AG04449 (cell line): ENCODE results near the gene ROBO1.

Experiments
- CTCF ChIA-PET: fragments of 350-600 bp; formaldehyde crosslinking; extraction: SDS; loops from one replicate; lab custom pipeline; 2021; ENCODE audit warnings: antibody characterized with exemption; lab: Yijun Ruan, JAX
- POLR2A ChIA-PET: fragments of 400-600, 350-600 bp; formaldehyde crosslinking; extraction: SDS; loops from one replicate; lab custom pipeline; 2020; ENCODE audit warnings: antibody characterized with exemption, inconsistent platforms; lab: Yijun Ruan, JAX
- DNase-seq: peaks from one replicate; pipeline ENCODE4 v3.0.0-alpha.2; 2010; ENCODE audit warnings: low read depth, low spot score
- H3K4me3 ChIP-seq: 2 replicates; pipeline ENCODE4 v1.5.1; 2011; ENCODE audit warnings: low read depth, mild to moderate bottlenecking, control low read depth, low read length
- TF ChIP-seq, protein P1 (sequence below): IDR thresholded peaks from one replicate; pipeline ENCODE4 v1.5.1; 2011; ENCODE audit warnings: mild to moderate bottlenecking, moderate library complexity, low read length, control low read depth, inconsistent platforms; ENCODE audit not compliant: insufficient read depth; ENCODE audit errors: missing control alignments

The ROBO1 gene

DNA sequence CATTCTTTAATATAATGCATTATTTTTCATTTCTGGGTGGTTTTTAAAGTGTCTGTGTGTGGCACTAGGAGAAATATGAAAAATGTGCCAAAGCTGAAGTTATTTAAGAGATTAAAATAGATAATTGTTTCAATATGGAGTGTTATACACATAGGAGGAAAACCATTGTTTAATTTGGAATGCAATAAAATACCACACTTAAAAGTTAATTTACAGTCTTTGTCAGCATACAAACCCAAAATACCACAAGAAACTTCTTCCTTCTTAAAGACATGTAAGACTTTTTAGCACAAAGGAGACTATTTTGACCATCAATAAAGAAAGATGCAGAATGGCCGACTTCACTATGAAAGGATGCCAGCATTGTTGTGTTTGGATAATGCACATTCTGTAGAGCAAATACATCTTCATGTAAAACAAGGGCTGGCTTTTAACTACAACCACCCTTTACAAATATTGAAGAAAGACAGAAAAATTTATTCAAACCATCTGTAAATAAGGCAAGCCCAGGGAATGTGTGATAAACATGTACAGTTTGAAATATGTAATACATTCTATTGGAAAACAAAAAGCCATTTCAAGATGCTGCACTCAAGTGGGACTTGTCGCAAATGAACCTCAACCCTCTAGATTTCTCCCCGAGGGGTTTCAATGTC, 1146.6 kb downstream of the ROBO1 start:
- DNase-seq, result no peak
- POLR2A ChIA-PET, result no interaction called here
- CTCF ChIA-PET, result no interaction called here
- no peak overlapping the region for H3K4me3 ChIP-seq
- TF ChIP-seq, protein P1, sequence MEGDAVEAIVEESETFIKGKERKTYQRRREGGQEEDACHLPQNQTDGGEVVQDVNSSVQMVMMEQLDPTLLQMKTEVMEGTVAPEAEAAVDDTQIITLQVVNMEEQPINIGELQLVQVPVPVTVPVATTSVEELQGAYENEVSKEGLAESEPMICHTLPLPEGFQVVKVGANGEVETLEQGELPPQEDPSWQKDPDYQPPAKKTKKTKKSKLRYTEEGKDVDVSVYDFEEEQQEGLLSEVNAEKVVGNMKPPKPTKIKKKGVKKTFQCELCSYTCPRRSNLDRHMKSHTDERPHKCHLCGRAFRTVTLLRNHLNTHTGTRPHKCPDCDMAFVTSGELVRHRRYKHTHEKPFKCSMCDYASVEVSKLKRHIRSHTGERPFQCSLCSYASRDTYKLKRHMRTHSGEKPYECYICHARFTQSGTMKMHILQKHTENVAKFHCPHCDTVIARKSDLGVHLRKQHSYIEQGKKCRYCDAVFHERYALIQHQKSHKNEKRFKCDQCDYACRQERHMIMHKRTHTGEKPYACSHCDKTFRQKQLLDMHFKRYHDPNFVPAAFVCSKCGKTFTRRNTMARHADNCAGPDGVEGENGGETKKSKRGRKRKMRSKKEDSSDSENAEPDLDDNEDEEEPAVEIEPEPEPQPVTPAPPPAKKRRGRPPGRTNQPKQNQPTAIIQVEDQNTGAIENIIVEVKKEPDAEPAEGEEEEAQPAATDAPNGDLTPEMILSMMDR, result no peak

DNA sequence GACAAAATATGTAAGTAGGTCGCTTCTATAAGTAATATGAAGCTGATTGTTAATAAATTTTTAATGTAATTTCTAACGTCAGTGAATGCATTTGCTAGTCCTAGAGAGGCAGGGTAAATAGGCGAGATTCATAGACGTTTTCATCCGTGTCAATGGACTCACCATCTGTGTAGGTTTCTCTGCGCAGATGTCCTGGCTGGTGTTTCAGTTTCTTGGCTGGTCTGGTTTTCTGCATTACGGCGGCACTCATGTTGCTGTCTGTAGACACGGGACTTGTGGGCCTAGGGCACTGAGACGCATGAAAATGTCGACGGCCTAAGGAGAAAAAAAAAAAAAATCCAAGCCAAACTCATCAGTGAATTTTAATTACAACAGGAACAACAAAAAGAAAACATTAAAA, 1153.3 kb downstream of the ROBO1 start:
- no peak overlapping the region for H3K4me3 ChIP-seq
- ChIA-PET POLR2A (no interaction called here), CTCF (interaction anchor here (1.9 kb wide), 1 partner anchor 31 kb away, joined by 7 read pairs; no protein-coding TSS in a partner anchor)
- TF ChIP-seq, protein P1, result no peak
- DNase-seq, result no peak

DNA sequence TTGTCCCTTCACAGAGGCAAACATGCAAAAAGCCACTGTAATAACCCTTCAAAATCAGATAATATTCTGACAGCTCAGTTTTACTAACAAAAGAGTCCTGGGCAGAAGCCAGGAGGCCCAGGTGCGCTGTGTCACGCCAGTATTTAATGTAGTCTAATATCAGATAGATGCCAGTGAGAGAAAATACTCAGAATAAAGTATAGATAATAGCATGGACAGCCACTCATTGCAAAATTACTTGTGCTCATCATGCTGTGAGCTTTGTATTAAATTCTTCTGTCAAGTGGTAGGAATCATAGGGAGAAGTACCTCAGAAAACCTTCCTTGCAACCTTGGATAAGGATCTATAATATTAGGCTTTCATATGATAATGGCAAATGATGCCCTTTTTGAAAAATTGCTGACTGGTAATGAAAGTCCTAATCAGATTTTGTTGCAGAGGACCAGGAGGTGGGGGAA, 1154.3 kb downstream of the ROBO1 start:
- DNase-seq, result no peak
- no peak overlapping the region for H3K4me3 ChIP-seq
- TF ChIP-seq, protein P1, result no peak
- POLR2A ChIA-PET, result no interaction called here
- CTCF ChIA-PET, result no interaction called here

DNA sequence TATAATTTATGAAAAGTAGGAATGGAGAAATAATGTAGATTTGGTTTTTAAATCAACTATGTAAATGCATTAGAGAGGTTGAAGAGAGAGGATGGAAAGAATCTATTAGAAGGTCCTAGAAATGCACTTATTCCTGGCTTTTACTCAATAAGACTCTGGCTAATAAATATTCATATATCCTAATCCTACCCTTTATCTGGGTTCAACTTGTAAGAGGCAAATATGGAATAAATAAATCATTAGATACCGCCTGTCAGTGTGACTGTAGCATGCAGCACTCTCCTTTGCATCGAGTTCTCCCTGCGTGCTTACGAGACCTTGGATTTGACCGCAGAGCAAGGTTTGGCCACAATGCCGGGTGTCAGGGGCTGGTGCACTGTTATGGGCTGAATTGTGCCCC, 1156.5 kb downstream of the ROBO1 start:
- H3K4me3 ChIP-seq, result no peak overlapping the region
- CTCF ChIA-PET, result no interaction called here
- no peak for DNase-seq
- POLR2A ChIA-PET, result no interaction called here
- TF ChIP-seq, protein P1, result no peak

DNA sequence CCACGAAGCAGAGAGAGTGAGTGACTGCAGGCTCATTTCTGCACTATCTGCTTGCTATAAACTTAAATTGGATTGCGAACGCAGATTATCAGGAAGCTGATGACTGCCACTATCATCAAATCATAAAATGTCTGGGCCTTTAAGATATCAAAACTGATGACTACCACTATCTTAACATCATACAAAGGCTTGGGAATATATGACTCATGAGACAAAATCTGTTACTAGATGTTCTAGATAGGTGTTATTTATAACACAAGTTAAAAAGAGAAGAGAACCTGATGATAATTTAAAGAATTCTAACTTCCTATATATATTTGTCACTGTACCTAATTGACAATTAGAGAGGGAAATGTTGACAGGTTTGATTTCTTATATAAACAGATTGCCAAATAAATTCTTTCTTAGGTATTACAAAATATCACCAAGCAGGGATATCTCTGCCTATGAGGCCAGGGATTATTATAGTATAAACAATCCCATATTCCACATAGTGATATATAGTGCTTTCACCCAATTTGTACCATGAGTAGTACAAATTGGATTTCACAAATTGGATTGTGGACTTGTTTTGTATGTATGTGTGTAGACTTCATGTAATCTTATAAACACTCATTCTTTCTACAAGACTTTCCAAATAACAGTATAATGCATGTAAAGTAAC, 1157.2 kb downstream of the ROBO1 start:
- no peak for DNase-seq
- POLR2A ChIA-PET, result no interaction called here
- CTCF ChIA-PET, result no interaction called here
- TF ChIP-seq, protein P1, result no peak
- H3K4me3 ChIP-seq, result no peak overlapping the region

DNA sequence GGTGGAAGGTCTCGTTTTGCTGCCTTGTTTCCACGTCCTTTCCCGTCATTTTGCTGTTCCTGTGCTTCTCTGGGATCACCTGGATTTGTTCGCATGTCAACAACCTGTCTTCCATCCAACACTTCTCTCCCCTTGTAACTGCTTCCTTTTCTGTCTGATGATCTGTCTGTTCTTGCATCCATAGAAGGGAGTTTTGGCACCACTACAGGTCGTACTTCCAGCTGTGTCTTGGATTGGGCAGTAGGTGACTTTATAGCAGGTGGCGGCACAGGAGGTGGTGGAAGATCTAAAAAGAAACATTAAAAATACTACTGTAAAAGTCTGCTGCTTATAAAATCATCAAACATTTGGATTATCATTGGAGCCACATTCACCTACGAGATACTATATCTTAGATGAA, 1161.0 kb downstream of the ROBO1 start:
- no peak overlapping the region for H3K4me3 ChIP-seq
- CTCF ChIA-PET, result no interaction called here
- TF ChIP-seq, protein P1, result no peak
- no peak for DNase-seq
- POLR2A ChIA-PET, result no interaction called here
